Measurements from ENCODE around the gene SUSD5.

Gene SUSD5

GRCh38 chr3:33218446-33219174, at the start of gene SUSD5:
SUSD5 (minus strand) TSS chr3:33218810; CDS start chr3:33218797, 13 bp downstream.
- DNase-seq = no peak

GRCh38 chr3:33260104-33260503, 41.5 kb upstream of the SUSD5 start:
- no peak for DNase-seq

GRCh38 chr3:33256249-33256648, 37.6 kb upstream of the SUSD5 start:
- no peak for DNase-seq

- no peak for DNase-seq
These were observed 32.1 kb upstream of the SUSD5 start for GRCh38 chr3:33250712-33251111.

GRCh38 chr3:33246786-33247185, 28.2 kb upstream of the SUSD5 start:
- no peak for DNase-seq

- no peak for DNase-seq
These were observed 21.7 kb upstream of the SUSD5 start for GRCh38 chr3:33240261-33240660.

- no peak for DNase-seq
These were observed 20.3 kb upstream of the SUSD5 start for GRCh38 chr3:33238923-33239322.

- no peak for DNase-seq
These were observed 18.8 kb upstream of the SUSD5 start for GRCh38 chr3:33237439-33237838.

- DNase-seq = no peak
These were observed 17.4 kb upstream of the SUSD5 start for GRCh38 chr3:33236005-33236404.

GRCh38 chr3:33233884-33234283, 15.3 kb upstream of the SUSD5 start:
- no peak for DNase-seq

GRCh38 chr3:33231756-33232465, 13.3 kb upstream of the SUSD5 start:
- DNase-seq = no peak

- DNase-seq = no peak
These were observed 11.3 kb upstream of the SUSD5 start for GRCh38 chr3:33229947-33230346.

- DNase-seq = no peak
These were observed 10.5 kb upstream of the SUSD5 start for GRCh38 chr3:33229066-33229465.

GRCh38 chr3:33221241-33221640, 2.6 kb upstream of the SUSD5 start:
- no peak for DNase-seq

- no peak for DNase-seq
These were observed 521 bp upstream of the SUSD5 start for GRCh38 chr3:33219175-33219487.

- DNase-seq = no peak
These were observed 654 bp downstream of the SUSD5 start for GRCh38 chr3:33217866-33218445.

GRCh38 chr3:33215739-33216138, 2.9 kb downstream of the SUSD5 start:
- no peak for DNase-seq

GRCh38 chr3:33212406-33212805, 6.2 kb downstream of the SUSD5 start:
- DNase-seq = no peak

GRCh38 chr3:33211444-33211843, 7.2 kb downstream of the SUSD5 start:
- no peak for DNase-seq

GRCh38 chr3:33209357-33209756, 9.3 kb downstream of the SUSD5 start:
- no peak for DNase-seq

- no peak for DNase-seq
These were observed 15.7 kb downstream of the SUSD5 start for GRCh38 chr3:33202711-33203457.

GRCh38 chr3:33201195-33201594, 17.4 kb downstream of the SUSD5 start:
- DNase-seq = no peak

GRCh38 chr3:33196538-33196937, 22.1 kb downstream of the SUSD5 start:
- no peak for DNase-seq

- no peak for DNase-seq
These were observed 24.3 kb downstream of the SUSD5 start for GRCh38 chr3:33194303-33194702.

Measured in activated CD4-positive, alpha-beta T cell treated with anti-CD3 and anti-CD28 coated beads for 1 hour (primary cell).